H1 (cell line): Measurements from ENCODE around the gene RDM1.

ENCODE experiments used
- ATF3 ChIP-seq: IDR thresholded peaks from 2 replicates; pipeline ENCODE4 v1.6.1; 2011; ENCODE audit warnings: low read depth, mild to moderate bottlenecking, low read length; ENCODE audit not compliant: insufficient read depth
- CREB1 ChIP-seq: IDR thresholded peaks from 2 replicates; pipeline ENCODE4 v1.6.1; 2012; ENCODE audit warnings: inconsistent platforms
- EGR1 ChIP-seq: IDR thresholded peaks from 2 replicates; pipeline ENCODE4 v1.6.1; 2011; ENCODE audit warnings: low read depth, low read length, borderline replicate concordance
- EZH2 ChIP-seq: fragments of 200-600 bp; sonication (generic); IDR thresholded peaks from 2 replicates; pipeline ENCODE4 v1.7.1; 2012; ENCODE audit warnings: low read depth, mild to moderate bottlenecking, moderate library complexity, low read length, inconsistent platforms; ENCODE audit not compliant: severe bottlenecking
- MAFK ChIP-seq: IDR thresholded peaks from 2 replicates; pipeline ENCODE4 v1.6.1; 2012; ENCODE audit warnings: low read depth, mild to moderate bottlenecking, improper control_type of control experiment, low read length
- POLR2A ChIP-seq, 2 experiments: IDR thresholded peaks; 1 replicate in 1 of 2; 2 replicates in 1 of 2; pipeline ENCODE4 v1.6.1; 2011; ENCODE audit warnings: low read depth in 2 of 2, low read length in 2 of 2, mild to moderate bottlenecking in 2 of 2; ENCODE audit errors: control extremely low read depth in 1 of 2
- POLR2AphosphoS5 ChIP-seq: IDR thresholded peaks from 2 replicates; pipeline ENCODE4 v1.6.1; 2011; ENCODE audit warnings: low read depth, low read length
- RFX5 ChIP-seq: IDR thresholded peaks from 2 replicates; pipeline ENCODE4 v1.6.1; 2011; ENCODE audit warnings: low read depth, low read length, improper control_type of control experiment, borderline replicate concordance
- SIN3A ChIP-seq, 2 experiments: IDR thresholded peaks in 1 of 2; conservative IDR thresholded peaks in 1 of 2; 2 replicates each; pipeline ENCODE4 v1.6.1; 2011 to 2012; ENCODE audit warnings: low read length in 2 of 2, improper control_type of control experiment in 1 of 2, low read depth in 1 of 2, mild to moderate bottlenecking in 1 of 2
- SIX5 ChIP-seq: IDR thresholded peaks from 2 replicates; pipeline ENCODE4 v1.6.1; 2011; ENCODE audit warnings: mild to moderate bottlenecking, low read depth, low read length
- SRF ChIP-seq: IDR thresholded peaks from 2 replicates; pipeline ENCODE4 v1.6.1; 2011; ENCODE audit warnings: mild to moderate bottlenecking, low read depth, low read length, moderate library complexity
- TCF12 ChIP-seq: IDR thresholded peaks from 2 replicates; pipeline ENCODE4 v1.6.1; 2011; ENCODE audit warnings: low read depth, mild to moderate bottlenecking, low read length
- ZNF274 ChIP-seq: IDR thresholded peaks from 2 replicates; pipeline ENCODE4 v1.7.0; 2012; ENCODE audit warnings: low read length, borderline replicate concordance; ENCODE audit errors: extremely low read depth
- TF ChIP-seq, protein P1 (sequence below), 3 experiments: IDR thresholded peaks; 1 replicate in 2 of 3; 2 replicates in 1 of 3; pipeline versions ENCODE4 v1.5.1 to v1.6.1; 2011; ENCODE audit warnings: low read length in 3 of 3, mild to moderate bottlenecking in 3 of 3, inconsistent platforms in 2 of 3, low read depth in 1 of 3, moderate library complexity in 1 of 3; ENCODE audit not compliant: insufficient read depth in 1 of 3; ENCODE audit errors: control extremely low read depth in 1 of 3

GRCh38 chr17:35895636-35896587, 34.7 kb downstream of the RDM1 start:
- no peak for TF ChIP-seq EZH2
- TF ChIP-seq SIX5: no peak
- TF ChIP-seq SRF: no peak
- no peak for TF ChIP-seq ATF3
- TF ChIP-seq, protein P1, sequence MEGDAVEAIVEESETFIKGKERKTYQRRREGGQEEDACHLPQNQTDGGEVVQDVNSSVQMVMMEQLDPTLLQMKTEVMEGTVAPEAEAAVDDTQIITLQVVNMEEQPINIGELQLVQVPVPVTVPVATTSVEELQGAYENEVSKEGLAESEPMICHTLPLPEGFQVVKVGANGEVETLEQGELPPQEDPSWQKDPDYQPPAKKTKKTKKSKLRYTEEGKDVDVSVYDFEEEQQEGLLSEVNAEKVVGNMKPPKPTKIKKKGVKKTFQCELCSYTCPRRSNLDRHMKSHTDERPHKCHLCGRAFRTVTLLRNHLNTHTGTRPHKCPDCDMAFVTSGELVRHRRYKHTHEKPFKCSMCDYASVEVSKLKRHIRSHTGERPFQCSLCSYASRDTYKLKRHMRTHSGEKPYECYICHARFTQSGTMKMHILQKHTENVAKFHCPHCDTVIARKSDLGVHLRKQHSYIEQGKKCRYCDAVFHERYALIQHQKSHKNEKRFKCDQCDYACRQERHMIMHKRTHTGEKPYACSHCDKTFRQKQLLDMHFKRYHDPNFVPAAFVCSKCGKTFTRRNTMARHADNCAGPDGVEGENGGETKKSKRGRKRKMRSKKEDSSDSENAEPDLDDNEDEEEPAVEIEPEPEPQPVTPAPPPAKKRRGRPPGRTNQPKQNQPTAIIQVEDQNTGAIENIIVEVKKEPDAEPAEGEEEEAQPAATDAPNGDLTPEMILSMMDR (IDR thresholded peaks at IDR 0.05; ENCODE audit: control extremely low read depth in 1 of 3, insufficient read depth in 1 of 3, low read depth in 1 of 3, low read length in 3 of 3): no peak
- TF ChIP-seq CREB1: no peak
- no peak for TF ChIP-seq ZNF274
- TF ChIP-seq POLR2AphosphoS5: no peak
- TF ChIP-seq EGR1: no peak
- TF ChIP-seq RFX5: no peak
- TF ChIP-seq SIN3A (conservative IDR thresholded peaks at IDR 0.05 in 1 of 2, IDR thresholded peaks at IDR 0.05 in 1 of 2; ENCODE audit: low read depth in 1 of 2, low read length in 2 of 2): no peak
- TF ChIP-seq POLR2A (IDR thresholded peaks at IDR 0.05; ENCODE audit: control extremely low read depth in 1 of 2, low read depth in 2 of 2, low read length in 2 of 2): no peak
- TF ChIP-seq MAFK: no peak
- no peak for TF ChIP-seq TCF12
